Gastrocnemius medialis (tissue), 4 donors: Measurements from ENCODE around the gene TRMT5.

Experiments used
- CTCF ChIP-seq, 5 experiments: fragments of 450-650 bp in 3 of 5; fragments of 200-600 bp in 2 of 5; sonication (generic) in 2 of 5; IDR thresholded peaks in 4 of 5; conservative IDR thresholded peaks in 1 of 5; 1 replicate in 4 of 5; 2 replicates in 1 of 5; pipeline ENCODE4 v1.5.1; 2016 to 2019; ENCODE audit warnings: antibody characterized with exemption in 5 of 5, mild to moderate bottlenecking in 3 of 5, moderate library complexity in 3 of 5
- POLR2A ChIP-seq, 2 donors: fragments of 450-650 bp; IDR thresholded peaks; one replicate each; pipeline ENCODE4 v1.6.1; 2017; ENCODE audit warnings: antibody characterized with exemption in 2 of 2, mild to moderate bottlenecking in 2 of 2, moderate library complexity in 2 of 2

DNA sequence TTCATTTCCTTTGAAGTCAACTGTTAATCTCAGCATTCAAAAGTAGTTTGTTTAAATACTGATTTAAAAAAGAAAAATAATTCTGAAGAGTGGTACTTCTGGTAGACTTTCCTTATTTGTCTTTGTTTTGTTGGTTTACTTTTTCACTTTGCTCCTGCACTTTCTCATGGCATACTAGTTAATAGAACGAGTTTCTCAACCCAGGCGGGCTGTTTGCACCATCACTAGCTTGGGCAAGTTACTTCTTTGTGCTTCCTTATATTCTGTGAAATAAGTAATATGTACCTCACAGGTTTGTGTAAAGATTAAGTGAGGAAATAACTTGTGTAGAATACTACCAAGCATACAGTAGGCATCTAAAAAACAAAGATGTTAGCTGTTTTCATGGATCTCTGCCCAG is 45.6 kb upstream of the TRMT5 start:
- no peak for TF ChIP-seq CTCF (IDR thresholded peaks at IDR 0.05 in 4 of 5, conservative IDR thresholded peaks at IDR 0.05 in 1 of 5)
- no peak for TF ChIP-seq POLR2A (IDR thresholded peaks at IDR 0.05)
